Measurements from ENCODE around the gene PTPRN2. TPM values are rescaled to one million over a fixed set of nuclear protein-coding genes. Genes with fewer than 3 reads are reported as not detected.

Gene PTPRN2
- total and polyA plus RNA-seq, 9 of the 15 experiments (the other 6 are each of a cell fraction or from before 2014, with no cell fraction given): not detected

- no peak for TF ChIP-seq CBX3 (IDR thresholded peaks at IDR 0.05; ENCODE audit: borderline replicate concordance in 1 of 2, low read length in 2 of 2)
Measured at GRCh38 chr7:157984423-157985163, 603.0 kb downstream of the PTPRN2 start (continued).

GRCh38 chr7:157983502-157984422, 603.9 kb downstream of the PTPRN2 start:
- in situ Hi-C loops (cut with MboI): no loop called here
- 37% methylated on average over 30 of the region's 32 CpGs for WGBS (ENCODE audit: insufficient coverage, low coverage, missing lambda C conversion rate)
- CTCF ChIA-PET (ENCODE audit: low intra/inter-chr PET ratio): no interaction called here
- no peak for FAIRE-seq
- no TSS peak for BruUV-seq (replicated peaks)
- no peak for TF ChIP-seq ZBTB7A (IDR thresholded peaks at IDR 0.05; ENCODE audit: borderline replicate concordance, control insufficient read depth, low read depth, low read length)
- TF ChIP-seq SRF (CRISPR knock-in tag; IDR thresholded peaks at IDR 0.05): no peak
- TF ChIP-seq SRSF1 (IDR thresholded peaks at IDR 0.05; ENCODE audit: low read depth, low read length): no peak
- no peak for TF ChIP-seq HOMEZ (CRISPR knock-in tag; IDR thresholded peaks at IDR 0.05)
- peak; percentile 62; the same call in 1 of the 2 replicates for TF ChIP-seq SAFB (IDR thresholded peaks at IDR 0.05; ENCODE audit: borderline replicate concordance, low read depth, low read length)
- TF ChIP-seq TFAM (CRISPR knock-in tag; conservative IDR thresholded peaks at IDR 0.05): no peak
- TF ChIP-seq DIDO1 (tag; IDR thresholded peaks at IDR 0.05; ENCODE audit: low read depth): no peak
- no peak for TF ChIP-seq CEBPB (tag; IDR thresholded peaks at IDR 0.05)
- no peak for TF ChIP-seq ETV1 (tag; conservative IDR thresholded peaks at IDR 0.05; ENCODE audit: low read depth)
- Histone ChIP-seq H3K27ac (ENCODE audit: extremely low read depth, low read depth, low read length) (no peak overlapping the region), H3K9me3 (replicated peaks; ENCODE audit: control insufficient read depth, insufficient read depth, low read depth, low read length) (no peaks in the 10 kb centered on the region), H4K20me1 (replicated peaks; ENCODE audit: control insufficient read depth, insufficient read depth, low read length) (peaks cover 13% of the 10 kb centered on the region; the same call in 1 of the 2 replicates), H3K9me1 (ENCODE audit: control insufficient read depth, insufficient read depth, low read length) (no peaks in the 10 kb centered on the region), H2AFZ (ENCODE audit: low read depth, low read length) (no peak overlapping the region), H3K4me3 (no peak overlapping the region), H3K4me1 (replicated peaks in 1 of 2; ENCODE audit: control insufficient read depth in 2 of 2, insufficient read depth in 2 of 2, low read length in 2 of 2) (no peaks in the 10 kb centered on the region), H3K79me2 (ENCODE audit: control insufficient read depth, insufficient read depth, low read length) (no peaks in the 10 kb centered on the region), H3K9ac (ENCODE audit: insufficient read depth in 1 of 2, low read depth in 2 of 2, low read length in 2 of 2) (no peak overlapping the region), H3K4me2 (ENCODE audit: insufficient read depth, low read length) (no peak overlapping the region), H3K36me3 (ENCODE audit: control insufficient read depth, insufficient read depth, low read length) (no peaks in the 10 kb centered on the region), H3K27me3 (ENCODE audit: control insufficient read depth in 2 of 2, insufficient read depth in 2 of 2, low read length in 2 of 2) (peaks cover 12 to 59% of the 10 kb centered on the region in 2 experiments)
- intact Hi-C loops (cut with micrococcal nuclease): no loop called here
- POLR2A ChIA-PET: interaction anchor here (0.6 kb wide), 1 partner anchor 13 kb away, joined by 3 read pairs; no protein-coding TSS in a partner anchor
- peak in 1 of 4 experiments; percentile 36 for DNase-seq (ENCODE audit: extremely low read depth in 1 of 4, low spot score in 3 of 4)
- peak; percentile 19; the same call in 1 of the 3 replicates for ATAC-seq
